K562 (cell line): Measurements from ENCODE around the gene DNAJB4. TPM values are rescaled to one million over a fixed set of nuclear protein-coding genes. Genes with fewer than 3 reads are reported as not detected.

Experiments used
- ATAC-seq: fragments of 200-7000 bp; cut with Tn5 transposase; 3 replicates; pipeline ENCODE4 v1.9.1; 2020; ENCODE audit warnings: moderate library complexity
- BruUV-seq: library from RNA; stranded (reverse); fragments of 400-500 nt; replicated peaks from 2 replicates; lab custom pipeline; 2021; lab: Mats Ljungman, UMichigan
- CTCF ChIA-PET: fragments of 300-600 bp; formaldehyde crosslinking; extraction: SDS; loops from one replicate; lab custom pipeline; 2021; ENCODE audit warnings: low intra/inter-chr PET ratio; lab: Yijun Ruan, JAX
- POLR2A ChIA-PET: fragments of 300-600, 350-650 bp; sonication (Branson Sonifier 250); formaldehyde crosslinking; extraction: SDS; loops from one replicate; lab custom pipeline; 2021; ENCODE audit warnings: antibody characterized with exemption, inconsistent platforms; lab: Yijun Ruan, JAX
- DNase-seq, 4 experiments: peaks; one replicate each; pipeline versions ENCODE4 v3.0.0 to v3.0.0-alpha.2; 2011 to 2018; ENCODE audit warnings: low spot score in 3 of 4, mixed read lengths in 3 of 4; ENCODE audit errors: extremely low read depth in 1 of 4
- FAIRE-seq: peaks from 2 replicates; lab custom pipeline; 2011; peaks lifted over from hg19 to GRCh38; lab: Jason Lieb, UNC
- H2AFZ ChIP-seq: 2 replicates; pipeline ENCODE4 v1.6.0; 2011; ENCODE audit warnings: low read depth, low read length, control low read depth, inconsistent platforms
- H3K27ac ChIP-seq: fragments of 200-600 bp; 3 replicates; pipeline ENCODE4 v1.8.0; 2011; ENCODE audit warnings: low read depth, mild to moderate bottlenecking, control low read depth, inconsistent platforms, low read length, moderate library complexity, mixed read lengths; ENCODE audit errors: extremely low read depth
- H3K27me3 ChIP-seq, 2 experiments: fragments of 300-600 bp in 1 of 2; 2 replicates in 1 of 2; 3 replicates in 1 of 2; pipeline versions ENCODE4 v1.6.0 to v1.8.0; 2011; ENCODE audit warnings: inconsistent platforms in 2 of 2, low read length in 2 of 2, mild to moderate bottlenecking in 1 of 2, mixed read lengths in 1 of 2, moderate library complexity in 1 of 2; ENCODE audit not compliant: control insufficient read depth in 2 of 2, insufficient read depth in 2 of 2
- H3K36me3 ChIP-seq: fragments of 300-600 bp; 3 replicates; pipeline ENCODE4 v1.8.0; 2011; ENCODE audit warnings: mild to moderate bottlenecking, low read length, inconsistent platforms; ENCODE audit not compliant: control insufficient read depth, insufficient read depth
- H3K4me1 ChIP-seq, 2 experiments: fragments of 200-600 bp in 1 of 2; replicated peaks in 1 of 2; 2 replicates in 1 of 2; 3 replicates in 1 of 2; pipeline versions ENCODE4 v1.5.1 to v1.8.0; 2011; ENCODE audit warnings: inconsistent platforms in 2 of 2, low read length in 2 of 2, mild to moderate bottlenecking in 1 of 2, mixed read lengths in 1 of 2, moderate library complexity in 1 of 2; ENCODE audit not compliant: control insufficient read depth in 2 of 2, insufficient read depth in 2 of 2
- H3K4me2 ChIP-seq: 2 replicates; pipeline ENCODE4 v1.6.1; 2011; ENCODE audit warnings: low read length, control low read depth, inconsistent platforms, mixed read lengths; ENCODE audit not compliant: insufficient read depth
- H3K4me3 ChIP-seq: fragments of 200-600 bp; sonication (generic), shearing (Covaris generic); 2 replicates; pipeline ENCODE4 v1.5.1; 2016; ENCODE audit warnings: control low read depth, inconsistent platforms
- H3K79me2 ChIP-seq: fragments of 200-600 bp; 3 replicates; pipeline ENCODE4 v1.8.0; 2011; ENCODE audit warnings: low read length, inconsistent platforms; ENCODE audit not compliant: control insufficient read depth, insufficient read depth
- H3K9ac ChIP-seq, 2 experiments: 2 replicates each; pipeline versions ENCODE4 v1.6.0 to v1.6.1; 2011; ENCODE audit warnings: low read depth in 2 of 2, low read length in 2 of 2, control low read depth in 1 of 2, inconsistent platforms in 1 of 2, mild to moderate bottlenecking in 1 of 2, mixed read lengths in 1 of 2; ENCODE audit not compliant: insufficient read depth in 1 of 2
- H3K9me1 ChIP-seq: one replicate; pipeline ENCODE4 v1.6.0; 2011; ENCODE audit warnings: inconsistent platforms, mild to moderate bottlenecking, low read length, moderate library complexity; ENCODE audit not compliant: control insufficient read depth, insufficient read depth
- H3K9me3 ChIP-seq: replicated peaks from 2 replicates; pipeline ENCODE4 v1.5.1; 2011; ENCODE audit warnings: low read depth, low read length, inconsistent platforms; ENCODE audit not compliant: control insufficient read depth, insufficient read depth
- H4K20me1 ChIP-seq: replicated peaks from 2 replicates; pipeline ENCODE4 v1.6.1; 2011; ENCODE audit warnings: low read length, inconsistent platforms, mixed read lengths; ENCODE audit not compliant: control insufficient read depth, insufficient read depth
- HMBOX1 ChIP-seq: sonication (generic); IDR thresholded peaks from 2 replicates; pipeline ENCODE4 v1.6.1; 2016
- MAZ ChIP-seq, 2 experiments: fragments of 450-650 bp in 1 of 2; sonication (generic) in 1 of 2; formaldehyde crosslinking; IDR thresholded peaks in 1 of 2; conservative IDR thresholded peaks in 1 of 2; 2 replicates each; pipeline versions ENCODE4 v1.4.0 to v1.5.0; 2020; ENCODE audit warnings: mild to moderate bottlenecking in 1 of 2, missing genetic modification reagents in 1 of 2
- NCOA4 ChIP-seq: fragments of 450-650 bp; IDR thresholded peaks from 2 replicates; pipeline ENCODE4 v1.6.1; 2018; ENCODE audit warnings: mild to moderate bottlenecking; ENCODE audit not compliant: partially characterized antibody
- NR3C1 ChIP-seq: sonication (generic); formaldehyde crosslinking; IDR thresholded peaks from 2 replicates; pipeline ENCODE4 v1.8.1; 2022; ENCODE audit warnings: missing genetic modification reagents
- ZNF41 ChIP-seq: fragments of 250-450 bp; sonication (Bioruptor Pico); conservative IDR thresholded peaks from 2 replicates; pipeline ENCODE4 v1.4.0; 2020; ENCODE audit warnings: mild to moderate bottlenecking
- WGBS: fragments of 100-300 bp; shearing (Covaris generic); methylation state at CpG from one replicate; pipeline ENCODE4 v1.1.6; 2016; ENCODE audit warnings: low coverage, mixed read lengths; ENCODE audit not compliant: insufficient coverage; ENCODE audit errors: missing lambda C conversion rate; 5-methylcytosine and 5-hydroxymethylcytosine counted together
- in situ Hi-C: fragments of 300-500 bp; cut with MboI; formaldehyde crosslinking; loops from 4 replicates; pipeline ENCODE4 v1.15.0; 2018; ENCODE audit warnings: inconsistent platforms, mixed read lengths
- intact Hi-C: fragments of 100-400 bp; cut with micrococcal nuclease; formaldehyde crosslinking; loops from 2 replicates; pipeline ENCODE4 v1.14.2; 2022
- polyA plus RNA-seq, 8 experiments: library from polyadenylated mRNA; depleted of rRNA in 4 of 8; stranded (reverse) in 5 of 8; unstranded in 3 of 8; fragments of >200 nt; fragmentation: Nextera tagmentation in 2 of 8; fragmentation: Illumina TruSeq in 1 of 8; extraction: Ambion mirVana in 2 of 8; extraction: Trizol in 1 of 8; gene quantifications; 2 replicates each; pipeline versions ENCODE4 v1.2.1 to v1.2.3, GENCODE V29; 2011 to 2014; ENCODE audit warnings: inconsistent platforms in 1 of 8, missing spikeins in 1 of 8
- total RNA-seq, 7 experiments: library from RNA; depleted of rRNA in 6 of 7; stranded (reverse); fragments of >200 nt in 6 of 7; fragmentation: Illumina TruSeq in 2 of 7; extraction: Trizol in 2 of 7; gene quantifications; 2 replicates each; pipeline versions ENCODE4 v1.2.1 to v1.2.3, GENCODE V29; 2011 to 2021; ENCODE audit warnings: low replicate concordance in 1 of 7

DNAJB4 gene
- total and polyA plus RNA-seq, 9 of the 15 experiments (the other 6 are each of a cell fraction or from before 2014, with no cell fraction given), result 8.5 to 27.7 (median 19.8) TPM

- Histone ChIP-seq H3K4me1 (no peaks in the 10 kb centered on the region), H3K36me3 (peaks cover 99% of the 10 kb centered on the region), H3K27me3 (no peaks in the 10 kb centered on the region), H3K9me3 (no peaks in the 10 kb centered on the region), H3K9me1 (no peaks in the 10 kb centered on the region), H3K4me3 (no peak overlapping the region), H3K9ac (no peak overlapping the region), H2AFZ (no peak overlapping the region), H3K27ac (no peak overlapping the region), H3K4me2 (no peak overlapping the region), H4K20me1 (no peaks in the 10 kb centered on the region), H3K79me2 (peaks cover 26% of the 10 kb centered on the region; the same call in 2 of the 3 replicates)
- FAIRE-seq (no peak), DNase-seq (no peak), ATAC-seq (no peak; the same call in 2 of the 3 replicates)
- in situ Hi-C loops, result no loop called here
- ChIA-PET CTCF (interaction anchor here (1.1 kb wide), 1 partner anchor 157 kb away, joined by 3 read pairs; no protein-coding TSS in a partner anchor), POLR2A (interaction anchor here (1.1 to 2.8 kb wide), 8 partner anchors 8 to 48 kb away, joined by 5 to 13 read pairs (median 8); partner anchors contain the start of genes DNAJB4 and FUBP1)
- intact Hi-C loops, result no loop called here
- BruUV-seq, result no TSS peak
- TF ChIP-seq NR3C1 (CRISPR knock-in tag) (no peak), NCOA4 (no peak), HMBOX1 (no peak), ZNF41 (no peak), MAZ (CRISPR knock-in tag; conservative IDR thresholded peaks at IDR 0.05 in 1 of 2, IDR thresholded peaks at IDR 0.05 in 1 of 2) (no peak)
- WGBS, result 97% methylated on average over 3 of the region's 3 CpGs
Measured at GRCh38 chr1:77956464-77956863, 48.3 kb upstream of the DNAJB4 start.
